Activated CD4-positive, alpha-beta T cell treated with anti-CD3 and anti-CD28 coated beads, Interleukin-10, Interleukin-2, amounts not matched to agents 100 ng/mL and 50 ng/mL, durations not matched to agents 16 hours and 8 hours (primary cell): Measurements from ENCODE around the gene HOXB7.
A peak's percentile ranks its signal among the peaks of the same experiment; 100 is the strongest.

Experiments used
- DNase-seq: peaks from one replicate; pipeline ENCODE4 v3.0.0-alpha.2; 2020

Gene HOXB7

GRCh38 chr17:48622857-48623256 is 12.0 kb upstream of the HOXB7 start:
- DNase-seq: no peak

- DNase-seq: no peak
Measured at GRCh38 chr17:48621410-48622392, 10.9 kb upstream of the HOXB7 start.

- no peak for DNase-seq
Measured at GRCh38 chr17:48620461-48621139, 9.8 kb upstream of the HOXB7 start.

- DNase-seq: no peak
Measured at GRCh38 chr17:48619826-48620449, 9.1 kb upstream of the HOXB7 start.

GRCh38 chr17:48618256-48618896 is 7.6 kb upstream of the HOXB7 start:
- peak; percentile 84 for DNase-seq

GRCh38 chr17:48617471-48618255 is 6.8 kb upstream of the HOXB7 start:
- DNase-seq: no peak

GRCh38 chr17:48616717-48617470 is 6.1 kb upstream of the HOXB7 start:
- DNase-seq: no peak

GRCh38 chr17:48615963-48616716 is 5.3 kb upstream of the HOXB7 start:
- DNase-seq: no peak

- no peak for DNase-seq
Measured at GRCh38 chr17:48615047-48615962, 4.5 kb upstream of the HOXB7 start, which contains the start of gene HOXB8. Gene HOXB8, minus strand, starts transcription at chr17:48615292. Its CDS starts 588 bp downstream, at chr17:48614704.

- DNase-seq: peak; percentile 34
Measured at GRCh38 chr17:48613862-48614694, 3.3 kb upstream of the HOXB7 start.

- peak; percentile 44 for DNase-seq
Measured at GRCh38 chr17:48612854-48613691, 2.3 kb upstream of the HOXB7 start.

GRCh38 chr17:48612456-48612853 is 1.6 kb upstream of the HOXB7 start:
- no peak for DNase-seq

GRCh38 chr17:48611681-48612455 is 1.1 kb upstream of the HOXB7 start:
- DNase-seq: no peak

GRCh38 chr17:48611213-48611612 is 396 bp upstream of the HOXB7 start:
- DNase-seq: no peak

GRCh38 chr17:48609759-48610281 is 997 bp downstream of the HOXB7 start:
- no peak for DNase-seq

GRCh38 chr17:48609033-48609432 is 1.8 kb downstream of the HOXB7 start:
- DNase-seq: no peak

- DNase-seq: no peak
Measured at GRCh38 chr17:48608494-48608834, 2.4 kb downstream of the HOXB7 start.
